NOMO-1 (cell line): ENCODE data around the gene IER5L.
"Not testable (repeated sequence)": the region's sequence is repeated elsewhere in the genome, so short reads cannot be mapped to it uniquely, and the experiment has no call there.

Experiments used
- DNase-seq, 2 experiments: peaks; one replicate each; lab custom pipeline; 2025; ENCODE audit not compliant: unreplicated experiment in 2 of 2; lab: John Stamatoyannopoulos, UW

IER5L gene

DNA sequence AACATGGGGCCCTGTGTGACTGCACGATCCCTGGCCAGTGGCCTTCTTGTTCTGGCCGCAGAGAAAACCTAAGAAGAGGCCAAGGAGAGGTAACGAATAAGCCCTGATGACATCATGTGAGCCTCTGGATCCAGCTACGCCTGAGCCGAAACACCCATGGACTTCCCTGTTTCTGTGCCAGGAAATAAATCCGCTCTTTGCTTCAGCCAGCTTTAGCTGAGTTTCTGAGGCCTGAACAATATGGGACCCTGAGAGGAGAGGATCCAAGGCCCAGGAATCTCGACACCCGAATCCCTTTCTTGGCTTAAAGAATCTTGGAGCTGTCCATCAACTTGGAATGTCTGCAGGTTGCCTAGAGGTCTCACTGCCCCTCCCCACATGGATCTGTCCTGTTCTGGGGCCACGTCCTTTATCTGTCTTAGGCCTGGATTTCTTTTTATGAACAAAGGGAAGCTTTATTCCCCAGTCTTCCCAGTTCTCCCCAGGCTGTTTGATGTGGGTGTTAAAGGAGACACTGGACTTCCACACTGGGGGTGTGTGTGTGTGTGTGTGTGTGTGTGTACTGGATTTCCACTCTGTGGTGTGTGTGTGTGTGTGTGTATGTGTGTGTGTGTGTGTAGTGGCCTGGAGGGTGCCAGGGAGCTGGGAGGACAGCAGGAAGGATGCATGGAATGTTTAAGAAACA lies 13.7 kb downstream of the IER5L start:
- no peak for DNase-seq

DNA sequence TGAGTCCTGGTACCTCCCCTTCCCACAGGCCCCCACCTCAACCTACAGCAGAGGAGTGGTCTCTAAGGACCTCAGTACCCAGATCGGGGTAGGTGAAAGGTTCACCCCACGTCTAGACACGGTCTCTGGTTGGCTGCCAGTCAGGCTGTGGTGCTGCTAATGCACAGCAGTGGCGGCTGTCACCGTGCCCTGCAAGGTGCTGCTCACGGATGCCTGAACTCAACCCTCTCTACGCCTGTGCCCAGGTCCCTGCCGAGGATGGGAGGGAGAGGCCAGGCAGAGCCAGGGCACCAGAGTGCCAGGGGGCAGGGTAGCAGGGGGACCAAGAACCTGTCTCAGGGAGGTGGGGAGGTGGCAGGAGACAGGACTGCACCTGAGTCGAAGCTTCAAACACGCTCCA lies 14.3 kb downstream of the IER5L start:
- no peak for DNase-seq

DNA sequence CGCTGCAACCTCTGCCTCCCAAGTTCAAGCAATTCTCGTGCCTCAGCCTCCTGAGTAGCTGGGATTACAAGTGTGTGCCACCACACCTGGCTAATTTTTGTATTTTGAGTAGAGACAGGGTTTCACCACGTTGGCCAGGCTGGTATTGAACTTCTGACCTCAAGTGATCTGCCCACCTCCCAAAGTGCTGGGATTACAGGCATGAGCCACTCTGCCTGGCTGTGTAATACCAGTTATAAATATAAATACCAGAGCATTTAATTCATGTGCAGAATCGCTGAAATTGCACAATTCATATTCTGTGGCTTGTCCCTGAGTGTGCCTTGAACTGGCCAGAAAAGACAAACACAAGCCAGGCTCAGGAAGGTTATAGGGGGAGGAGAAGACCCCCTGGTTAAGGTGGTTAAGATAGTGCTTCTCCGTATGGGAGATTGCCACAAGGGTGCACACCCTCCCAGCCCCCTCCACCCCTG lies 14.8 kb downstream of the IER5L start:
- DNase-seq, result not testable (repeated sequence)

DNA sequence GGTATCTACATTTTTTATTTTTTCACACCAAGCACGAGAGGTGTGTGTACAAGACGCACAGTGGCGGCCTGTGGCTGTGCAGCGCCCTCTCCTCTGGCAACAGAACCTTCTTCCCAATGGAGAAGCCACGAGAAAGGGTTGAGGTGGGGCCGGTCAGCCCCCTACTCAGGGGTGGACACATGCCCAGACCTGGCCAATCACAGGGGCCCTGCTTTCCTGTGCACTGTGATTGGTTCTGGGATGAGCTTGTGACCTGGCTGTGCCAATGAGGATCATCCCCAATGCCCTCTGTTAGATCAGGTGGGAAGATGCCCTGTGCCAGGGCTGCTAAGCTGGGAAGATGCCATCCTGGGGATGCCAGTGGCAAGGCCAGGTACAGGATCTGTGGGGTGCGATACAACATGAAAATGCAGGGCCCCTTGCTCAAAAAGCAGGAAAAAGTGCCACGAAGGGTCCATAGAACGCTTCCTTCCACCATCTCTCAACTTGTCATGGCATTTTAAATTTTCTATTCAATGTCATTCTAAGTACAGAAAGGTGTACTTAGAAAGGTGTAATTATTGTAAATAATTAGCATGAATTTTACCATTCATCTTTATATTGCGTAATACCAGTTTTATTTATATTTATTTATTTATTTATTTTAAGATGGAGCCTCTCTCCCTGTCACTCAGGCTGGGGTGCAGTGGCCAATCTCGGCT lies 15.4 kb downstream of the IER5L start:
- DNase-seq, result no peak

DNA sequence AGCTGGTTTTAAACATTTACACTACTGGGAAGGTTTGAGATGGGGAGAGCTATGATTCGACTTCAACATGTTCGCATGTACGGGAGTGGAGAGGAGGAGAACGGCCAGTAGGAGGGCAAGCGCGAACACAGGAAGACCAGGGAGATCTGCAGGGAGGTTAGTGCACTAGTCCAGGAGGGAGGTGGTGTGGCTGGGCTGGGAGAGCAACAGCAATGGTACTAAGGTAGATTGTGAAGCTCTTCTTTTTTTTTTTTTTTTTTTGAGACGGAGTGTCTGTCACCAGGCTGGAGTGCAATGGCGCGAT lies 16.6 kb downstream of the IER5L start:
- DNase-seq, result no peak

DNA sequence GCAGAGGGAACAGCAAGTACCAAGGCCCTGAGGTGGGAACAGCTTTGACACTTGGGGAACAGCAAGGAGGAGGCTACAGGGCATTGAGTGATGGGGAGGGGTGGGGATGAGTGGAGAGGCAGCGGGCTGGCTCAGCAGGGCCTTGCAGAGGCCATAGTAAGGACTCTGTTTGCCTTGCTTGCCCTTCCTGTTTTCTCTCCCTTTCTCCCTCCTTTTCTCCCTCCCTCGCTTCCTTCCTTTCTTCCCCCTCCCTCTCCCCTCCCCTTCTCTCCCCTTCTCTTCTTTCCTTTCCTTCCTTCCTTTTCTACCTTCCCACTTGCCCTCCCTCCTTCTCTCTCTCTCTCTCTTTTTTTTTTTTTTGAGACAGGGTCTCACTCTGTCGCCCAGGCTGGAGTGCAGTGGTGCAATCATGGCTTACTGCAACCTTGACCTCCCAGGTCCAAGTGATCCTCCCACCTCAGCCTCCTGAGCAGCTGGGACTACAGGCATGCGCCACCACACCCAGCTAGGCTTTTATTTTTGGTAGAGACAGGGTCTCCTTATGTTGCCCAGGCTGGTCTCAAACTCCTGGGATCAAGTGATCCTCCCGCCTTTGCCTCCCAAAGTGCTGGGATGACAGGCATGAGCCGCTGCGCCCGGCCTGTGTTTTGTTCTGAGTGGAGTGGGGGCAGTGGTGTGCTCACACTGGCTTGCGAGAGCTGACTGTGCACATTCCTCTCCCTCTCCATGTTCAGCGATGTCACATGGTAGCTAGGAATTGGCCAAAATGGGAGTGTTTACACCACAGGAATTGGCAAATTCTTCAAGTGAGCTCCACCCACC lies 17.1 kb downstream of the IER5L start:
- no peak for DNase-seq

DNA sequence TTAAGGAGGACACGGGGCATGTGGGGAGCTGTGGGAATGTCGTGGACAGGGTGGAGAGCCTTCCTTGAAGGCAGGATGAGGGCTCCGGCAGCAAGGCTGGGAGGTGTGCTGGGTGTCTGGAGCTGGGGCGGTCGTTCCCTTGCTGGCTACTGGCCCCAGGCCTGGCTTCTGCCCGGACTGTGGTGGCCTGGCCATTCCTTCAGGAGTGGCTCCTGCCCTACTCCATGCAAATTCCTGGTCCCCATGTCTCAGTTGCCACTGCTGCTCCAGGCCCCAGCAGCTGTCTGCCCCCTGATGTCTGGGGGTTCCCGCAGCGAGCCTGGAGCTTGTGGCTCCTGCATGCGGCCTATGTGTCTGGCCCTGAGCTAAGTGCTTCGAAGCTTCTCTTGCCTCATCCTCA lies 21.9 kb downstream of the IER5L start:
- DNase-seq, result no peak

DNA sequence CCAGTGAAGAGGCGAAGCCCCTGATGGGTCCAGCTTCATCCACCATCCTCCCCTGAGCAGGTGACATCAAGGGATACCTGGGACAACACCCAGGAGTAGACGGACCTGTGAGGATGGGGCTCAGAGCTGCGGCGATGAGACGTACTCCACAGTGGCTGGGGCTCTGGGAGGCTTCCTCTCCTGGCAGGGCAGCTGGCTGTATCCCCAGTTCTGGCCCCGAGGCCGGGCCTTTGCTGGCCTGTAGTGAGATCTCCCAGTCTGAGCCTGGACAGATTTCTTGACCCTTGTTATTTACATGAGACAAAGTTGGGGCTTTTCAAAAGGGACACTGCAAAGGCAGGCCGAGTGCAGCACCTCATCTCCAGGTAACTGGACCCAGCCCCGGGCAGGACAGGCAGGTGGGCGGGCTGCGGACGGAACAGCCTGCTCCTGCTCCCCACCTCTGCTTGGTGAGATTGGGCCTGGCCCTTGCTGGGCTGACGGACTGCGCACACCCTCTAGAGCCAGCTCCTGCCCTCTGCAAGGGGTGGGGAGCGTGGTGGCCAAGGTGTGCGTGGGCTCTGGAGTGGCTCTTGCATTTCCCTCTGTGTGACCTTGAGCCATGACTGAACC lies 23.1 kb downstream of the IER5L start:
- DNase-seq, result no peak

DNA sequence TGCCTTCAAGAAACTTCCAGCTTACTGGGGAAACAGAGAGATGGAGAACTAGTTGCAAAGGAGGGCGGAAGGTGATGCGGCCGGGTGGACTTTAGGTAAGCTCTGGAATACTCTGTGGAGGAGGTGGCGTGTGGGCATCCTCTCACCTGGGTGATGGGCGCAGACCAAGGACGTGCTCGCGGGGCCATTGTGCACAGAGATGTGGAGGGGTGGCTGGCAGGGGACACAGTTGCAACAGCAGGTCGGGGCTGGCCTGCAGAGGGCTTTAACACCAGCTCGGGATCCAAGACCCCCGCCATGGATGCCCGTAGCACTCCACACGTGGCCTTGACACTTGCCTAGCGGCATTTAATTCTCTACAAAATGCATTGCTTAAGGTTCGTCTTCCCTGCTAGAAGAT lies 26.6 kb downstream of the IER5L start:
- DNase-seq, result no peak

DNA sequence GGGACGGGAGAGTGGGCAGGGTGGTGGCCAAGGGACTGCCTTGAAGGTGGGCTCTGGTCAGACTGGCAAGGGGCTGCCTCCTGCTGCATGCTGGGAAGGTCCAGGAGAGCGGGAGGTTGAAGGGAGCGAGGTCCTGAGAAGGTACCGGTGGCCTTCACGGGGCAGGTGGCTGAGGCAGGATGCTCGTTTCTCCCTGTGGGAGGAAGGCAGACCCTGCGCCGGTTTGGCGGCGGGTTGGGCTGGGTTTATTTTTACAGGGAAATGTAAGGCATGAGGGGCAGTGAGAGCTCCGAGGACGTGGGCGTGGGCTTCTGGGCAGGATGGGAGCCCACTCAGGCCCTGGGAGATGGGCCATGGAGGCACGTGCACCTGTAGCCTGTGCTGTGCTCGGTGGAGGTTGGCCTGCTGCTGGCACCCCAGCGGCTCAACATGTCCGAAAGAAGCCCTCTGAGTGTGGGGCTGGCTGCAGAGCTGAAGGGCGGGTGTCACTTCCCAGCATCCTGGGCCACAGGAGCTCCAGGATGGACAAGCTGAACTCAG lies 27.3 kb downstream of the IER5L start:
- no peak for DNase-seq

DNA sequence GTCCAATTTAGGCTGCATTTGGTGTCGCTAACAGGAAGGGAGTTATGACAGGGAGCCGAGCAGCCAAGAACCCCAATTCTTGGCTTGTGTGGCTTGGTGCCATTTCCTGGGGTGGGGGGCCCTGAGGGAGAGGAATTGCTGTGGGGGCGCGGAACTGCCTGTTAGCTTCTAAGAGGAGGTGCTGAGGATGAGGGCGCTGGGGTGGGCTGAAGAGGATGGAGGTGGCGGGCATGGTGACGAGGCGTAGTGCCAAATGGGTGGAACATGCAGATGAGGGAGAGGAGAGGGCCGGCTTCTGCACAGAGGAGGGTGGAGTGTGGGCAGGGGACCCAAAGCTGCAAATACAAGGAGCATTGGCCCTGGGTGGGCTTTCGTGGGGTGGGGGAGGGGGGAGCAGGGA lies 27.9 kb downstream of the IER5L start:
- no peak for DNase-seq

DNA sequence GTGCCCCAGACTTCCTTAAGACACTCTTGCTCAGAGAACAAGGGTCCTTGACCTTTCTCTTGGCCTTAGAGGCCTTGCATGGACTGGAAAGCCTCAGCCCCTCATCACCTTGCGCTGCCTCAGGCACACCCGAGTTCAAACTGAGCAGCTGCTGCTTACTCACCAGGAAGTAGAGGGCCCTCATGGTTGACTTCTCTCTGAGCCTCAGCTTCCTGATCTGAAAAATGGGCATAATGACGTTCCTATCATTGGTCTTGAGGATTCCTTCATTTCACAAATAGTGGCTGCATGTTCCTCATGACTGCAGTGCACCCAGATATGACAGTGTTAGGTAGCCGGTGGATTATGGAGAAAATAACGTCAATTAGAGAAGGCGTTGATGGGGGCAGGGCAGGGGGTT lies 28.6 kb downstream of the IER5L start:
- no peak for DNase-seq

DNA sequence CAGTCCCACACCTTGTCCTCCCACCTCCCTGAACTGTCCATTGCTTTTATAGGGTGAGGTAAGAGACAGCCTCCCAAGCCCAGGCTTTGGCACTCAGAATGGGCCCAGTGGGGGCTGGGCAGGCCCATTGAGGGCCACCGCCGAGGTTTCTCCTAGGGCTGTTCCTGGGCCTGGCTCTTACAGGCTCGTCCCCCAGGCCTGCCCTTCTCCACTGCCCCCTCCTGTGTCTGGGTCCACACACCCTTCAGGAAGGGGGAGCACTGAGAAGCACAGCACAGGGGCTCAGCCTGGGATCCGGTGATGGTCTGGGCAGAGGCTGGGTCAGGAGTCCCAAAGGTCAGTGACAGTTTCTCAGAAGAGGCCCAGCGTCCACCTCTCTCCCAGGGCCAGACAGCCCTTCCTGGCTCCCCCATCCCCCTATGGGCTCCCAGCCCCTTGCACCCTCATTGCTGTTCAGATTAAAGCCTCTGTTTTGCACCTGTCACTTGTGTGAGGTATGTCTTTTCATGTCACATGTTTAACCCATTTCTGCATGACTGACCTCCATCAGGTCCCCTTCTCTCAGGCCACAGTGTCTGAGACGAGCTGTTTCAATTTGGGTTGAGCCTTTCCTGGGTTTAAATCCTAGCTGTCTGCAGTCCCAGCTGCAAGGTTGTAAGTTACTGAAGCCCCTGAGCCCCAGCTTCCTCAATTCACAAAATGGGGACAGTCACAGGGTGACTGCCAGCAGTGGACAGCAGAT lies 29.4 kb downstream of the IER5L start:
- no peak for DNase-seq

DNA sequence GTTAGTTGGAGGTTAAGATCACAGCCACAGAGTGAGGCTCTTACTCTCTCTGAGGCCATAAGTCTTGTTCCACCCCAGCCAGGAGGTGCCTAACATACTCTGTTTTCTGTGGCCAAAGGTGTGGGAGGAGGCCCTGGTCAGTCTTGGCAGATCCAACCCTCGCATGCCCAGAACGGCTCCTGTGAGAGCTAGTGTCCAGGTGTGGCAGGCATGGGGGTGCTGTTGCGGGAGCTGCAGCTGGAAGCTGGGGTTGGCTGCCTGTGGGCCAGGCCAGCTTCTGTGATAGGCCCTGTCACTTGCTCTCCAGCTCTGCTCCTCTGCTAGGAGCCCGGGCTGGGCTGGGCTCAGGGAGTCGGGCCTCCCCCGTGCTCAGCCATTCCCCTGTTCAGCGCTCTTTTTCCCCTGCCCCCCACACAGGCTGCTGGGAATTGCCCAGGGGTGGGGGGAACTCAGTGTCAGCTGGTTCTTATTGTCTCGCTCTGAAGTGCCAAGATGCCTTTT lies 31.6 kb downstream of the IER5L start:
- DNase-seq, result no peak

DNA sequence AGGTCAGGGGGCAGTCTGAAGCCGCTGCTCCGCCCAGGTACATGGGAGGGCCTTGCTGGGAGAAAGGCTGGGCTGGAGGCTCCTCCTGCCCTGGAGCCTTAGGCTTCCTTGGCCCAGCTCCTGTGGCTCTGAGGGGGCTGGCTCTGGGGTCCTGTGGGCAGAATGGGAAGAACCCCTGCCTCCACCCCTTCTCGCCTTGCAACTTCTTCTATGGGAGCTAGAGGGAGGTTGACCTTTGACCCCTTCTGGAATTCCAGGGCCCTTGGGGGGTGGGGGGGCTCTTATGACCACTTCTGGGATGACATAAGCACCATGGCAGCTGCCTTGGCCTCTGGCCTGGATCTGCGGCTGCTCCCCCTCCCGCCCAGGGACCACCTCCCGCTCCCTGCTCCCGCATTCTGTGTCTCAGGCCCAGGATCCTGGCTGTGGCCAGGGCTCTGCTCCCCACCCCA lies 32.2 kb downstream of the IER5L start:
- no peak for DNase-seq

DNA sequence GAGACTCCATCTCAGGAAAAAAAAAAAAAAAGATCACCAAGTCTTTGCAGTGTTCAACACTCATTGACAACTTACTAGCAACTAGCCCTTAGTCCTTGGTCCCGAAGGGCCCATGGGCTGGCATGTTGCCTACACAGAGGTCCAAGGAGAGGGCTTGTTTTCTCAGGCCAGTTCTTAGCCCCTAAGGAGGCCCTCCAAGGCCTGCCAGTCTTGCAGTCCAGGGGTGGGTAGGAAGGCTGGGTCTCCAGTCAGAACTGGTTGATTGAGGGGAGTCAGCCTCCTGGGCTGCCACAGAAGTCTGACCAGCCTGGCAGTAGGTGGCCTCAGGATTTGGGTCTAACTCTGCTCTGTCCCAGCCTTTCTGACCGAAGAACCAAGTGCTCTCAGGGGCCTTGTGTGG lies 32.7 kb downstream of the IER5L start:
- DNase-seq, result no peak

DNA sequence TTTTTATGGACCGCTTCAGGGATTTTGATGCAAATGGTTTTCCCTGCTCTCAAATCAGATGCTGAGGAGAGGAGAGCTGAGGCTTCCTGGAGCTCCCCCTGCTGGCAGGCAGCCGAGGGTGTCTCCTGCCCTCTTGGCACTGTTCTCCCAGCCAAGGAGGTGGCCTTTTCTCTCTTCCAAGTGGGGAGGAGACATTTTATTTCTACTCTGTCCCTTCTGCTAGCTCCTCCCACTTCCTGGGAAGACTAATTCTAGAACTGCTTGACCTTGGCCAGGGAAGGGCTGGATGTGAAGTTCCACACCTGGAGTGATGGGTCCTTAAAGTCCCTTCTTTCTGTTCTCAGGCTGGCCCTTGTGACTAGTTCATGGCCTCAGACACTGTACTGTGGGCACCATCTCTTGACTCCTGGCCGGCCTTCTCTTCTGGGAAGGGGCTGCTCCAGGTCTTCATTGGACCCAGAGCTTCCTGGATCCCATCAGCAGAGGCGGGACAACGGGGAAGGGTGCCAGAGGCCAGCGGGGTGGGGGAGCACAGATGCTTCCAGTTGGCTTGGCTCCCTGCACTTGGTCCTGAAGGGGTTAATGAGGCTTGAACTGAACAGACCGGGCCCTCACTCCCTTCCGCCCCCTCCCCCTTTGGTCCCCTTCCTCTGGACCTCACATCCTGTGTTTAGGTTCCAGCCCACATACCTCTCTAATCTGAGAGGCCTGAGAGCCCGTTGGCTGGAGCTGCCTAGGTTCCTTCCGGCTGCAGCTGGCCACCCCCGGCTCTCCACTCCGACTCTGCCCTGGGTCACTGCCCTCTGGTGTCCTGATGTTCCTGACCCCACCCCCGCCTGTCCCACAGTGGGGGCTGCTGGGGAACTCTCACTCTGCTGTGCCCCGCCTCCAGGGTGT lies 34.8 kb downstream of the IER5L start:
- DNase-seq, result peak; percentile 21 to 38

DNA sequence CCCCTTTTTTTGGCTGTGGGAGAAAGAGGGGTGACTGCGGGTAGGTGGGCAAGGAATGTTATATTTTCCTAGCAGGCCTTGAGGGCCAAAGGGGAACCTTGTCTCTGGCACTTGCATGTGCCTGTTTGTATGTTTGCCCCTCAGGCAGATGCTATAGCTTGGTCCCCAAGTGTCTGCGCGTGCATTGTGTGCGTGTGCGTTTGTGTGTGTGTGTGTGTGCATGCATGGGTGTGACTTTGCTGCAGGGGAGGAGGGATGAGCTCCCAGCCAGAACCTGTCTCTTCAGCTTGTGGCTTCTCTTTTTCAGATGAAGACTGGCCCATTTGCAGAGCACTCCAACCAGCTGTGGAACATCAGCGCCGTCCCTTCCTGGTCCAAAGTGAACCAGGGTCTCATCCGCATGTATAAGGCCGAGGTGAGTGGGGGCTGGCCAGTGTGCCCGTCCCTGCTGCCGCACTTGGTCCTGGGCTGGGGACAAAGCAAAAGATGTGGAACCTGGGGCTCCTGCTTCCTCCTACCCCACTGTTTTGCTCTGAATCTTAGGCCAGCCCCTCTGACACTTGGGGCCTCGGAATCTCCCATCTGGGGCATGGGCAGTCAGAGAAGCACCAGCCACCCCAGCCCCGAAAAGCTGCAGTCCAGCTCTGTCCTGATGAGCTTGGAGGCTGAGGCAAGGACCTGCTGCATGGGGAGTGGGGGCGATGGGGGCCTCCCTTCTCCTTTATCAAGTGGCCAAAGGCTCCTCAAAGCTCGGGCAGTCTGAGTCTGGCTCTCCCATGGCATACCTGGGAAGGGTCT lies 35.7 kb downstream of the IER5L start:
- DNase-seq, result no peak
